Measurements from ENCODE around the gene WFDC10A. TPM values are rescaled to one million over a fixed set of nuclear protein-coding genes. Genes with fewer than 3 reads are reported as not detected.
A peak's percentile ranks its signal among the peaks of the same experiment; 100 is the strongest.
"Not testable (repeated sequence)": the region's sequence is repeated elsewhere in the genome, so short reads cannot be mapped to it uniquely, and the experiment has no call there.

The WFDC10A gene
- not detected for polyA plus RNA-seq

- Mint-ChIP-seq H3K4me1 (peaks cover 0 to 3% (median 0%) of the 10 kb centered on the region in 3 donors), H3K9me3 (peaks cover 0 to 9% (median 5%) of the 10 kb centered on the region in 3 donors), H3K27me3 (peaks cover 7% of the 10 kb centered on the region), H3K36me3 (no peaks in the 10 kb centered on the region), H3K4me3 (peak within 1 kb of the TSS in 1 of 4 donors; percentile 64), H3K27ac (no peak within 1 kb of the TSS)
Measured at GRCh38 chr20:45629496-45630100, at the start of gene WFDC10A. Gene WFDC10A (plus strand): TSS chr20:45629739. CDS start chr20:45629814, 75 bp downstream.

DNA sequence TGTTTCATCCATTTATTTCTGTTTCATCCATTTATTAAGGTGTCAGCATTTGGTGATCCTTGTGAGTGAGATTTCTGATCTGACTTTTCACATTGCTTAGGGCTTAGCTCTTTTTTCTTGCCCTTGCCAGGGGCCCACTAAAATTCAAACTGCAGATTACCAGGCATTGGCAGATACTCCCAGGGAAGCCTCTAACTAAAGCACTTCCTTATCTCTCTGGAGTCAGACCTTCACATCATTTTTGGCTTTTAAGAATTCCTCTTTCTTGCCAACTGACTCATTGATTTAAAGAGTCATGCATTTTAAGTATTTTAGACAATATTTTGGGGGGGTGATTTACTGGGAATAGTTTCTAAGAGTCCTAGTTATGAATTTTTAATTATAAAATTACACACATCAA lies 47.8 kb upstream of the WFDC10A start:
- Mint-ChIP-seq H3K36me3 (no peaks in the 10 kb centered on the region), H3K4me3 (no peak overlapping the region), H3K27me3 (peaks cover 3% of the 10 kb centered on the region), H3K4me1 (no peaks in the 10 kb centered on the region), H3K27ac (no peak overlapping the region), H3K9me3 (no peaks in the 10 kb centered on the region)

DNA sequence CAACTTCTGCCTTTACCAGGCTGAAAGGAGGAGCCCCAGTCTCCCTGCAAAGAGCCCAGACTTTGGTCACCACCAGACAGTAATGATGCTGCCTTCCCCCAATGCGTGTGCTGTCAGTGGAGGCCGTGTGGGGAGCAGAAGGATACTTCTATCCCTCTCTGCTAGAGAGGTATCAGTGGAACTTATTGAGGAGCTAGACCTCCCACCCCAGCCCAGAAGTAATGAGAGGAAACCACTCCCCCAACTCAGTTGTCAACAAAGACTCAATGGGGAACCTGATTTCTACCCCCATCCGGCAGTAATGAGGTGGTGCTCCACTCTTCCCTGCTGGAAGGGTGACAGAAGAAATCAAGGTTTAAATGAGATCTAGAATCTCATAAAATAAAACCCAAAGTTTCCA lies 46.0 kb upstream of the WFDC10A start:
- Mint-ChIP-seq H3K9me3 (no peaks in the 10 kb centered on the region), H3K27me3 (peaks cover 1% of the 10 kb centered on the region), H3K4me3 (no peak overlapping the region), H3K27ac (no peak overlapping the region), H3K36me3 (no peaks in the 10 kb centered on the region), H3K4me1 (no peaks in the 10 kb centered on the region)

- H3K4me3 Mint-ChIP-seq, H3K4me1 Mint-ChIP-seq, H3K9me3 Mint-ChIP-seq, H3K27me3 Mint-ChIP-seq, H3K27ac Mint-ChIP-seq, H3K36me3 Mint-ChIP-seq: not testable (repeated sequence)
Measured at GRCh38 chr20:45584294-45584693, 45.2 kb upstream of the WFDC10A start.

GRCh38 chr20:45585986-45586385 lies 43.6 kb upstream of the WFDC10A start:
- H3K9me3 Mint-ChIP-seq, H3K4me3 Mint-ChIP-seq, H3K27me3 Mint-ChIP-seq, H3K27ac Mint-ChIP-seq, H3K36me3 Mint-ChIP-seq, H3K4me1 Mint-ChIP-seq: not testable (repeated sequence)

- Mint-ChIP-seq H3K36me3 (no peaks in the 10 kb centered on the region), H3K27me3 (peaks cover 3% of the 10 kb centered on the region), H3K4me3 (no peak overlapping the region), H3K27ac (no peak overlapping the region), H3K9me3 (no peaks in the 10 kb centered on the region), H3K4me1 (peaks cover 0 to 1% (median 1%) of the 10 kb centered on the region in 3 donors)
Measured at GRCh38 chr20:45588800-45589199, 40.7 kb upstream of the WFDC10A start.

DNA sequence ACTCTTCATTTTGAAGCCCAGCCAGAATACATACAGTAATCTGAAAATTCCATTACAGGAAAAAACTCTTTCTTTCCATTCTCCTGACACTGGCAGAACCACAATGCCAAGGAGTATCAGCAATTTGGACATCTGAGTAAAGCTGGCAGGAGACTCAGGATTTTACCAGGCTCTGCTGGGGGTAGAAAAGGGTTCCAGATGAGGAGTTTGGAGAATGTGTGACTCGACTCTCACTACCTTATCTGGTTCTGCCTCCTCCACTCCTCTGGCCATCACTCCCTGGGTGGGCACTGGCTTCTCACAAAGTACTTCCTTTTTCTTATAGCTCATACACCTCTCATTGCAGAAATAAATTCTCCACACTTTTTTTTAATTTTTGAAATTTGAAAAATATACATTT lies 39.8 kb upstream of the WFDC10A start:
- Mint-ChIP-seq H3K4me3 (no peak overlapping the region), H3K27ac (no peak overlapping the region), H3K36me3 (no peaks in the 10 kb centered on the region), H3K9me3 (no peaks in the 10 kb centered on the region), H3K4me1 (peaks cover 0 to 1% (median 1%) of the 10 kb centered on the region in 3 donors), H3K27me3 (peaks cover 3% of the 10 kb centered on the region)

DNA sequence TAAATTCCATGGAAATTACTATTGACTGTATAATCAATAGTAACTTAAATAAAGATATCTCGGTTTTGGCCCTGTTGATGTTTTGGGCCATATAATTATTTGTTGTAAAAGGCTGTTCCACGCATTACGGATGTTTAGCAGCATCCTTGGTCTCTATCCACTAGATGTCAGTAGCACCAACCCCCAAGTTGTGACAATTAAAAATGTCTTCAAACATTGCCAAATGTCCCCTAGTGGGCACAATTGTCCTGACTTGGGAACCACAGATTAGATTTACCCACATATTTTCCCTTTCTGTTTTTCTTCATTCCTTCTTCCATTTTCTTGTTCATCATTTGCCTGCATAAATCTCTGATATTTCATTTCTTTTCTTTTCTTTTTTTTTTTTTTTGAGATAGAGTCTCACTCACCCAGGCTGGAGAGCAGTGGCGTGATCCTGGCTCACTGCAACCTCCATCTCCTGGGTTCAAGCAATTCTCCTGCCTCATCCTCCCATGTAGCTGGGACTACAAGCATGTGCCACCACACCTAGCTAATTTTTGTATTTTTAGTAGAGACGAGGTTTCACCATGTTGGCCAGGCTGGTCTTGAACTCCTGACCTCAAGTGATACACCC lies 36.9 kb upstream of the WFDC10A start:
- Mint-ChIP-seq H3K4me1 (peaks cover 0 to 1% (median 1%) of the 10 kb centered on the region in 3 donors), H3K9me3 (no peaks in the 10 kb centered on the region), H3K4me3 (no peak overlapping the region), H3K27ac (no peak overlapping the region), H3K27me3 (peaks cover 5% of the 10 kb centered on the region), H3K36me3 (no peaks in the 10 kb centered on the region)

- H3K27ac Mint-ChIP-seq, result no peak overlapping the region
- H3K27me3 Mint-ChIP-seq, result peaks cover 8% of the 10 kb centered on the region
- no peaks in the 10 kb centered on the region for H3K9me3 Mint-ChIP-seq
- H3K36me3 Mint-ChIP-seq, result no peaks in the 10 kb centered on the region
- peaks cover 0 to 1% (median 1%) of the 10 kb centered on the region in 3 donors for H3K4me1 Mint-ChIP-seq
- no peak overlapping the region for H3K4me3 Mint-ChIP-seq
Measured at GRCh38 chr20:45593498-45593897, 36.0 kb upstream of the WFDC10A start.

DNA sequence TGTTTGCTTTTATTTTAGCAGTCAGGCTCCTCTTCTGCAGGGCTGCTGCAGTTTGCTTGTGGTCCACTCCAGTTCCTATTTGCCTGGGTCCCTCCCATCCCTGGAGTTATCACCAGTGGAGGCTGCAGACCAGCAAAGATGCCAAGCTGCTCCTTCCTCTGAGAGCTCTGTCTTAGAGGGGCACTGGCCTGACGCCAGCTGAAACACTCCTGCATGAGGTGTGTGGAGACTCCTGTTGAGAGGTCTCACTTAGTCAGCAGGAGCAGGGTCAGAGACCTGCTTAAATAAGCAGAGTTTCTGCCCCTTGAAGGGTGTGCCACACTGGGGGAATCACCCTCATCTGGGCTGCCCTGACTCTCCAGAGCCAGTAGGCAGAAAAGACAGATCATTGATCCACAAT lies 34.3 kb upstream of the WFDC10A start:
- no peak overlapping the region for H3K27ac Mint-ChIP-seq
- H3K4me3 Mint-ChIP-seq, result no peak overlapping the region
- peaks cover 0 to 1% (median 1%) of the 10 kb centered on the region in 3 donors for H3K4me1 Mint-ChIP-seq
- H3K9me3 Mint-ChIP-seq, result no peaks in the 10 kb centered on the region
- H3K27me3 Mint-ChIP-seq, result peaks cover 12% of the 10 kb centered on the region
- no peaks in the 10 kb centered on the region for H3K36me3 Mint-ChIP-seq

DNA sequence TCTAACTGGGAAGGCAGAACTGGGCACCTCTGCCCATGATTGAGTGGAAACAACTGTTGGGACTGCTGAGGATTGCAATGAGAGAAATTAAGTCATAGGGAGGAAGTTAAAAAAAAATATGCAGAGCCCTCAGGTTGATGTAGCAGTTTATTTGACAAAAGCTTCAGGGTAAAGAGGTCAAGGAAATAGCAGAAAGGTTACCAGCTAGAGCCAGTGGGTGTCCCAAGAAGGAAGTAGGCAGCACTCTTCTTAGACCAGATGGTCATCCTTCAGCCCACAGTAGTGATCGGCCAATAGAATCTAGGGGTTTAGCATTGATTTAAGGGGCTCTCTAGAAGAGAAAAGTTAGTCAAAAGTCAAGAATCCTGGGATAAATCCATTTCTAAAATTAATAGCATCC lies 21.7 kb upstream of the WFDC10A start:
- H3K4me1 Mint-ChIP-seq, result no peaks in the 10 kb centered on the region
- no peak overlapping the region for H3K27ac Mint-ChIP-seq
- peaks cover 14% of the 10 kb centered on the region for H3K27me3 Mint-ChIP-seq
- H3K4me3 Mint-ChIP-seq, result no peak overlapping the region
- peaks cover 10 to 19% (median 16%) of the 10 kb centered on the region in 3 donors for H3K9me3 Mint-ChIP-seq
- peaks cover 6% of the 10 kb centered on the region for H3K36me3 Mint-ChIP-seq

DNA sequence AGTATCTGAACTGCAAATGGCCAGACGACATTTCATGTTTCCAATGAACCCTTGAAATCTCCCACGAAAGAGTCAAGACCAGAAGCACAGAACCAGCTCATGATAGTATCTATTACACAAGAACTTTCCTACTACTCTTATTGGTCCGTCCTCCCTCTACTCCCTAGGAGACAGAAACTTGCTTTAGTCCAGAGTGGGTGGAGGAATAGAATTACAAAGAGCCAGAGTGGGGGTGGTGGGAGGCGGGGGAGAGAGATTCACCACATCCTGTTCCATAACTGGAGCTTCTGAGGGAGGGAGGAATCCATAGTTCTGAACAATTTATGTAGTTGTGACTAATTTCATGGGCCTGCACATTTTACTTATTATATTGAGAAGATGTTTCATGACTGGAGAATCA lies 18.5 kb upstream of the WFDC10A start:
- H3K27me3 Mint-ChIP-seq, result peaks cover 9% of the 10 kb centered on the region
- peaks cover 6% of the 10 kb centered on the region for H3K36me3 Mint-ChIP-seq
- H3K4me1 Mint-ChIP-seq, result no peaks in the 10 kb centered on the region
- H3K27ac Mint-ChIP-seq, result no peak overlapping the region
- peaks cover 2 to 16% (median 10%) of the 10 kb centered on the region in 3 donors for H3K9me3 Mint-ChIP-seq
- no peak overlapping the region for H3K4me3 Mint-ChIP-seq

GRCh38 chr20:45612314-45612713 lies 17.2 kb upstream of the WFDC10A start:
- Mint-ChIP-seq H3K4me3 (no peak overlapping the region), H3K9me3 (peaks cover 2 to 13% (median 4%) of the 10 kb centered on the region in 3 donors), H3K27ac (no peak overlapping the region), H3K27me3 (peaks cover 5% of the 10 kb centered on the region), H3K36me3 (peaks cover 4% of the 10 kb centered on the region), H3K4me1 (no peaks in the 10 kb centered on the region)

- no peak overlapping the region for H3K27ac Mint-ChIP-seq
- H3K27me3 Mint-ChIP-seq, result no peaks in the 10 kb centered on the region
- H3K36me3 Mint-ChIP-seq, result peaks cover 3% of the 10 kb centered on the region
- peaks cover 0 to 5% (median 2%) of the 10 kb centered on the region in 3 donors for H3K9me3 Mint-ChIP-seq
- H3K4me1 Mint-ChIP-seq, result peaks cover 0 to 1% (median 0%) of the 10 kb centered on the region in 3 donors
- no peak overlapping the region for H3K4me3 Mint-ChIP-seq
Measured at GRCh38 chr20:45617591-45617990, 11.9 kb upstream of the WFDC10A start.

DNA sequence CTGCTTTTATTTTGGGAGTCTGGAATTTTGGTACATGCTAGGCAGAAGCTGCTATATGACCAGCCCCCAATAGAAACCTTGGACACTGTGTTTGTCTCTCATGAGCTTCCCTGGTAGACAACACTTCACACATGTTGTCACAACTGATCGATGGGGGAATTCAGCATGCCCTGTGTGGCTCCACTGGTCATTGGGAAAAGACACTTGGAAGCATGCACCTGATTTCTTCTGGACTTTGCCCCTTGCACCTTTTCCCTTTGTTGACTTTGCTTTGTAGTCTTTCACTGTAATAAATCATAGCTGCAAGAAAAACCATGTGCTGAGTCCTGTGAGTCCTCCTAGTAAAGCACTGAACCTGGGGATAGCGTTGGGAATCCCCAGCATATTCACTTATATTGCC lies 7.9 kb upstream of the WFDC10A start:
- Mint-ChIP-seq H3K27me3 (peaks cover 4% of the 10 kb centered on the region), H3K4me1 (peaks cover 0 to 1% (median 0%) of the 10 kb centered on the region in 3 donors), H3K4me3 (no peak overlapping the region), H3K27ac (no peak overlapping the region), H3K9me3 (peaks cover 0 to 16% (median 3%) of the 10 kb centered on the region in 3 donors), H3K36me3 (peaks cover 3% of the 10 kb centered on the region)

DNA sequence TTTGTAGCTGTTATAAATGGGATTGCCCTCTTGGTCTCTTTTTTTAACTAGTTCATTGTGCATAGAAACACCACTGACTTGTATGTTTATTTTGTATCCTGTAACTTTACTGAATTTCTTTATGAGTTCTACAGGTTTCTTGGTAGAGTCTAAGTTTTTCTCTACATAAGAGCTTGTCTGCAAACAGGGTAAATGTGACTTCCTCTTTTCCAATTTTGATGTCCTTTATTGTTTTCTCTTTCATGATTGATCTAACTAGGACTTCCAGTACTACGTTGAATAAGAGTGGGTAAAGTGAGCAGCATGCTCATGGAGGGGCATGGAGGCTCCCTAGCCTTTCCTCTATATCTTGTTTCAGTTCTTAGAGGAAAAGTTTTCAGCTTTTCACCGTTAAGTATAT lies 3.0 kb upstream of the WFDC10A start:
- peaks cover 0 to 12% (median 3%) of the 10 kb centered on the region in 3 donors for H3K9me3 Mint-ChIP-seq
- H3K4me3 Mint-ChIP-seq, result no peak overlapping the region
- no peaks in the 10 kb centered on the region for H3K36me3 Mint-ChIP-seq
- H3K4me1 Mint-ChIP-seq, result peaks cover 0 to 3% (median 0%) of the 10 kb centered on the region in 3 donors
- H3K27me3 Mint-ChIP-seq, result peaks cover 12% of the 10 kb centered on the region
- no peak overlapping the region for H3K27ac Mint-ChIP-seq

Data from IgD-negative memory B cell (primary cell).